ENCODE data around the gene EPB41L3. TPM values are rescaled to one million over a fixed set of nuclear protein-coding genes. Genes with fewer than 3 reads are reported as not detected.

Gene EPB41L3
- total and polyA plus RNA-seq, 10 of the 15 experiments (the other 5 are each of a cell fraction or from before 2014, with no cell fraction given), result 0.11 to 0.69 (median 0.23) TPM; not detected in 6

GRCh38 chr18:5538544-5538943, 5.3 kb downstream of the EPB41L3 start (continued):
- TF ChIP-seq CTCF (IDR thresholded peaks at IDR 0.05 in 2 of 3, conservative IDR thresholded peaks at IDR 0.05 in 1 of 3; ENCODE audit: control insufficient read depth in 2 of 3, extremely low read depth in 1 of 3, insufficient read depth in 1 of 3, low read depth in 3 of 3, low read length in 3 of 3), result no peak
- no peak for TF ChIP-seq MXI1 (IDR thresholded peaks at IDR 0.05; ENCODE audit: low read depth, low read length)
- no peak for TF ChIP-seq HDAC2 (IDR thresholded peaks at IDR 0.05)
- TF ChIP-seq KDM1A (IDR thresholded peaks at IDR 0.05; ENCODE audit: borderline replicate concordance), result no peak
- TF ChIP-seq CREM (IDR thresholded peaks at IDR 0.05; ENCODE audit: low read depth), result no peak
- no peak for TF ChIP-seq WRNIP1 (IDR thresholded peaks at IDR 0.05; ENCODE audit: borderline replicate concordance, low read depth, low read length)
- TF ChIP-seq CBX5 (IDR thresholded peaks at IDR 0.05; ENCODE audit: low read depth), result no peak
- TF ChIP-seq CBFB (IDR thresholded peaks at IDR 0.05; ENCODE audit: low read depth), result no peak
- no peak for TF ChIP-seq ZBTB40 (IDR thresholded peaks at IDR 0.05; ENCODE audit: borderline replicate concordance)

All from GM12878 (cell line).